K562 (cell line): ENCODE measurements around the gene TMEM168. TPM values are rescaled to one million over a fixed set of nuclear protein-coding genes. Genes with fewer than 3 reads are reported as not detected.
A peak's percentile ranks its signal among the peaks of the same experiment; 100 is the strongest.

Source experiments
- EZH2 ChIP-seq: IDR thresholded peaks from 2 replicates; pipeline ENCODE4 v1.6.1; 2012; ENCODE audit warnings: low read depth, mild to moderate bottlenecking, inconsistent platforms, low read length, borderline replicate concordance
- FOXJ2 ChIP-seq: fragments of 200-800 bp; sonication (Bioruptor generic); IDR thresholded peaks from 2 replicates; pipeline ENCODE4 v1.6.1; 2016; ENCODE audit warnings: missing genetic modification characterization, missing compliant biosample characterization
- HES1 ChIP-seq: fragments of 450-650 bp; IDR thresholded peaks from 2 replicates; pipeline ENCODE4 v1.6.1; 2016; ENCODE audit warnings: low read depth, mild to moderate bottlenecking, moderate library complexity
- HMGN3 ChIP-seq: IDR thresholded peaks from 2 replicates; pipeline ENCODE4 v1.6.1; 2011; ENCODE audit warnings: borderline replicate concordance, low read depth, mild to moderate bottlenecking, mixed read lengths, low read length; ENCODE audit not compliant: insufficient read length; ENCODE audit errors: extremely low read depth
- JUN ChIP-seq, 2 experiments: sonication (generic) in 1 of 2; formaldehyde crosslinking in 1 of 2; IDR thresholded peaks; 2 replicates each; pipeline versions ENCODE4 v1.6.1 to v1.8.0; 2012 to 2022; ENCODE audit warnings: borderline replicate concordance in 2 of 2, mild to moderate bottlenecking in 2 of 2, improper control_type of control experiment in 1 of 2, low read depth in 1 of 2, low read length in 1 of 2, missing genetic modification reagents in 1 of 2
- KAT7 ChIP-seq: sonication (generic); formaldehyde crosslinking; IDR thresholded peaks from 2 replicates; pipeline ENCODE4 v1.8.0; 2022; ENCODE audit warnings: missing genetic modification reagents, mild to moderate bottlenecking, borderline replicate concordance
- MXI1 ChIP-seq: IDR thresholded peaks from 2 replicates; pipeline ENCODE4 v1.6.1; 2011; ENCODE audit warnings: low read depth, mild to moderate bottlenecking, improper control_type of control experiment, low read length
- NFATC3 ChIP-seq: fragments of 450-650 bp; IDR thresholded peaks from 2 replicates; pipeline ENCODE4 v1.6.1; 2017; ENCODE audit warnings: mild to moderate bottlenecking
- NFYB ChIP-seq: IDR thresholded peaks from 2 replicates; pipeline ENCODE4 v1.6.1; 2011; ENCODE audit warnings: mild to moderate bottlenecking, moderate library complexity; ENCODE audit not compliant: insufficient read length; ENCODE audit errors: extremely low read depth
- NR4A1 ChIP-seq, 2 experiments: fragments of 250-450 bp in 1 of 2; fragments of 450-650 bp in 1 of 2; sonication (Bioruptor Pico) in 1 of 2; IDR thresholded peaks; 2 replicates each; pipeline versions ENCODE4 v1.4.0 to v1.6.1; 2016 to 2020; ENCODE audit warnings: mild to moderate bottlenecking in 2 of 2, missing compliant biosample characterization in 1 of 2, missing genetic modification characterization in 1 of 2, moderate library complexity in 1 of 2
- PKNOX1 ChIP-seq: fragments of 450-650 bp; IDR thresholded peaks from 2 replicates; pipeline ENCODE4 v1.6.1; 2016
- RHOXF2B ChIP-seq: fragments of 250-450 bp; sonication (Bioruptor Pico); conservative IDR thresholded peaks from 2 replicates; pipeline ENCODE4 v1.5.1; 2021
- SREBF1 ChIP-seq: fragments of 150-350 bp; IDR thresholded peaks from 2 replicates; pipeline ENCODE4 v1.6.1; 2014; ENCODE audit warnings: antibody characterized with exemption, low read depth, low read length, borderline replicate concordance
- SRF ChIP-seq, 2 experiments: fragments of 250-450, 450-650 bp in 1 of 2; sonication (Bioruptor Pico) in 1 of 2; sonication (generic) in 1 of 2; formaldehyde crosslinking; IDR thresholded peaks; 2 replicates each; pipeline versions ENCODE4 v1.5.0 to v1.5.1; 2020 to 2022; ENCODE audit warnings: mild to moderate bottlenecking in 1 of 2, missing genetic modification reagents in 1 of 2
- SRSF9 ChIP-seq: fragments of 200-400 bp; formaldehyde crosslinking; IDR thresholded peaks from 2 replicates; pipeline ENCODE4 v1.6.1; 2017; ENCODE audit warnings: low read depth, low read length, borderline replicate concordance
- TCF3 ChIP-seq: sonication (generic); formaldehyde crosslinking; IDR thresholded peaks from 2 replicates; pipeline ENCODE4 v1.4.0; 2020; ENCODE audit warnings: mild to moderate bottlenecking, missing genetic modification reagents
- WHSC1 ChIP-seq: IDR thresholded peaks from one replicate; pipeline ENCODE4 v1.6.1; 2012; ENCODE audit warnings: low read length, control low read depth, inconsistent platforms
- YY1 ChIP-seq, 3 experiments: IDR thresholded peaks; 2 replicates each; pipeline ENCODE4 v1.6.1; 2011; ENCODE audit warnings: low read length in 2 of 3, mild to moderate bottlenecking in 2 of 3, moderate library complexity in 2 of 3, borderline replicate concordance in 1 of 3, control low read depth in 1 of 3, low read depth in 1 of 3; ENCODE audit not compliant: insufficient read depth in 3 of 3, insufficient replicate concordance in 2 of 3, control insufficient read depth in 1 of 3, insufficient read length in 1 of 3; ENCODE audit errors: extremely low read depth in 1 of 3
- ZBTB12 ChIP-seq: fragments of 250-450 bp; sonication (Bioruptor Pico); IDR thresholded peaks from 2 replicates; pipeline ENCODE4 v1.4.0; 2020
- ZNF133 ChIP-seq: fragments of 250-450 bp; sonication (Bioruptor Pico); IDR thresholded peaks from 2 replicates; pipeline ENCODE4 v1.4.0; 2020; ENCODE audit warnings: mild to moderate bottlenecking
- ZNF263 ChIP-seq: sonication (generic); formaldehyde crosslinking; IDR thresholded peaks from 2 replicates; pipeline ENCODE4 v1.8.0; 2022; ENCODE audit warnings: mild to moderate bottlenecking, missing genetic modification reagents, borderline replicate concordance
- ZNF311 ChIP-seq: fragments of 250-450 bp; sonication (Bioruptor Pico); IDR thresholded peaks from 2 replicates; pipeline ENCODE4 v1.4.0; 2020; ENCODE audit warnings: mild to moderate bottlenecking, moderate library complexity
- ZNF511 ChIP-seq: sonication (generic); formaldehyde crosslinking; IDR thresholded peaks from 2 replicates; pipeline ENCODE4 v1.8.0; 2022; ENCODE audit warnings: mild to moderate bottlenecking, missing genetic modification reagents
- polyA plus RNA-seq, 8 experiments: library from polyadenylated mRNA; depleted of rRNA in 4 of 8; stranded (reverse) in 5 of 8; unstranded in 3 of 8; fragments of >200 nt; fragmentation: Nextera tagmentation in 2 of 8; fragmentation: Illumina TruSeq in 1 of 8; extraction: Ambion mirVana in 2 of 8; extraction: Trizol in 1 of 8; gene quantifications; 2 replicates each; pipeline versions ENCODE4 v1.2.1 to v1.2.3, GENCODE V29; 2011 to 2014; ENCODE audit warnings: inconsistent platforms in 1 of 8, missing spikeins in 1 of 8
- total RNA-seq, 7 experiments: library from RNA; depleted of rRNA in 6 of 7; stranded (reverse); fragments of >200 nt in 6 of 7; fragmentation: Illumina TruSeq in 2 of 7; extraction: Trizol in 2 of 7; gene quantifications; 2 replicates each; pipeline versions ENCODE4 v1.2.1 to v1.2.3, GENCODE V29; 2011 to 2021; ENCODE audit warnings: low replicate concordance in 1 of 7

TMEM168 gene
- total and polyA plus RNA-seq, 9 of the 15 experiments (the other 6 are each of a cell fraction or from before 2014, with no cell fraction given), result 19.7 to 50.7 (median 25.4) TPM

- no peak; a peak in 1 of 4 replicates for TF ChIP-seq SRF (CRISPR knock-in tag; IDR thresholded peaks at IDR 0.05)
- TF ChIP-seq ZNF133, result no peak
- TF ChIP-seq YY1 (IDR thresholded peaks at IDR 0.05; ENCODE audit: borderline replicate concordance in 1 of 3, control insufficient read depth in 1 of 3, extremely low read depth in 1 of 3, insufficient read depth in 3 of 3, insufficient read length in 1 of 3, insufficient replicate concordance in 2 of 3, low read depth in 1 of 3, low read length in 2 of 3), result peak; percentile 83 to 97 (median 94)
- TF ChIP-seq ZNF263 (CRISPR knock-in tag), result peak; percentile 62
- no peak for TF ChIP-seq JUN (IDR thresholded peaks at IDR 0.05; ENCODE audit: borderline replicate concordance, low read depth, low read length)
- peak; percentile 79; the same call in 1 of the 2 replicates for TF ChIP-seq JUN (CRISPR knock-in tag; IDR thresholded peaks at IDR 0.05; ENCODE audit: borderline replicate concordance)
- TF ChIP-seq RHOXF2B (CRISPR knock-in tag), result no peak
- TF ChIP-seq KAT7 (CRISPR knock-in tag), result peak; percentile 100
- TF ChIP-seq ZNF311 (CRISPR knock-in tag), result no peak
- no peak for TF ChIP-seq SREBF1
- TF ChIP-seq ZNF511 (CRISPR knock-in tag), result peak; percentile 96
- 0 out of 2 replicates have a peak, but pooled peaks have one; percentile 4 for TF ChIP-seq PKNOX1
- no peak for TF ChIP-seq SRSF9
- TF ChIP-seq EZH2, result no peak
- peak; percentile 6; the same call in 1 of the 2 replicates for TF ChIP-seq TCF3 (CRISPR knock-in tag)
- peak; percentile 40; the same call in 1 of the 2 replicates for TF ChIP-seq MXI1
- no peak; the same call in 1 of the 2 replicates for TF ChIP-seq FOXJ2 (tag)
- TF ChIP-seq NFATC3, result no peak
- TF ChIP-seq WHSC1, result no peak
- no peak for TF ChIP-seq HES1
- TF ChIP-seq NFYB, result no peak
- peak; percentile 50; the same call in 1 of the 2 replicates for TF ChIP-seq ZBTB12
- TF ChIP-seq NR4A1 (CRISPR knock-in tag; IDR thresholded peaks at IDR 0.05), result peak; percentile 60; the same call in 1 of the 2 replicates
- TF ChIP-seq NR4A1 (tag; IDR thresholded peaks at IDR 0.05), result peak; percentile 13; the same call in 1 of the 2 replicates
- peak; percentile 40 for TF ChIP-seq HMGN3
These were observed at the start of gene TMEM168 (continued) for GRCh38 chr7:112789817-112790585.
